ENCODE measurements around the gene RAB18. TPM values are rescaled to one million over a fixed set of nuclear protein-coding genes. Genes with fewer than 3 reads are reported as not detected.

Gene RAB18
- total and polyA plus RNA-seq, 2 experiments from 2014 or later: 35.5 to 77.2 TPM

- Mint-ChIP-seq H3K36me3 (ENCODE audit: low read depth) (no peaks in the 10 kb centered on the region), H3K4me3 (no peak overlapping the region), H3K9me3 (no peaks in the 10 kb centered on the region), H3K27ac (no peak overlapping the region), H3K27me3 (ENCODE audit: insufficient read depth, low read depth, poor library complexity) (no peaks in the 10 kb centered on the region), H3K4me1 (0 out of 3 replicates have a peak, but pooled peaks cover 2% of the 10 kb centered on the region)
- Histone ChIP-seq H3K36me3 (ENCODE audit: insufficient read depth) (no peaks in the 10 kb centered on the region), H3K4me1 (ENCODE audit: insufficient read depth) (no peaks in the 10 kb centered on the region), H3K4me2 (no peak overlapping the region), H3K79me2 (replicated peaks; ENCODE audit: insufficient read depth) (no peaks in the 10 kb centered on the region), H3K27ac (ENCODE audit: low read depth) (no peak overlapping the region), H3K27me3 (ENCODE audit: insufficient read depth) (no peaks in the 10 kb centered on the region), H3K4me3 (no peak overlapping the region), H3F3A (replicated peaks; ENCODE audit: low read depth) (no peaks in the 10 kb centered on the region), H4K20me1 (replicated peaks; ENCODE audit: insufficient read depth) (no peaks in the 10 kb centered on the region), H3K9me2 (ENCODE audit: insufficient read depth) (no peaks in the 10 kb centered on the region), H2AFZ (no peak overlapping the region)
- DNase-seq (ENCODE audit: low spot score) (no peak), ATAC-seq (no peak)
- TF ChIP-seq JUNB (IDR thresholded peaks at IDR 0.05; ENCODE audit: unreplicated experiment): no peak
- TF ChIP-seq ZNF331 (CRISPR knock-in tag; IDR thresholded peaks at IDR 0.05; ENCODE audit: low read depth): no peak
- no peak for TF ChIP-seq CREB1 (CRISPR knock-in tag; IDR thresholded peaks at IDR 0.05; ENCODE audit: low read depth)
- no peak for TF ChIP-seq STAT1 (IDR thresholded peaks at IDR 0.05; ENCODE audit: unreplicated experiment)
- TF ChIP-seq NANOG (IDR thresholded peaks at IDR 0.05; ENCODE audit: borderline replicate concordance): no peak
- TF ChIP-seq, protein P1, sequence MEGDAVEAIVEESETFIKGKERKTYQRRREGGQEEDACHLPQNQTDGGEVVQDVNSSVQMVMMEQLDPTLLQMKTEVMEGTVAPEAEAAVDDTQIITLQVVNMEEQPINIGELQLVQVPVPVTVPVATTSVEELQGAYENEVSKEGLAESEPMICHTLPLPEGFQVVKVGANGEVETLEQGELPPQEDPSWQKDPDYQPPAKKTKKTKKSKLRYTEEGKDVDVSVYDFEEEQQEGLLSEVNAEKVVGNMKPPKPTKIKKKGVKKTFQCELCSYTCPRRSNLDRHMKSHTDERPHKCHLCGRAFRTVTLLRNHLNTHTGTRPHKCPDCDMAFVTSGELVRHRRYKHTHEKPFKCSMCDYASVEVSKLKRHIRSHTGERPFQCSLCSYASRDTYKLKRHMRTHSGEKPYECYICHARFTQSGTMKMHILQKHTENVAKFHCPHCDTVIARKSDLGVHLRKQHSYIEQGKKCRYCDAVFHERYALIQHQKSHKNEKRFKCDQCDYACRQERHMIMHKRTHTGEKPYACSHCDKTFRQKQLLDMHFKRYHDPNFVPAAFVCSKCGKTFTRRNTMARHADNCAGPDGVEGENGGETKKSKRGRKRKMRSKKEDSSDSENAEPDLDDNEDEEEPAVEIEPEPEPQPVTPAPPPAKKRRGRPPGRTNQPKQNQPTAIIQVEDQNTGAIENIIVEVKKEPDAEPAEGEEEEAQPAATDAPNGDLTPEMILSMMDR (conservative IDR thresholded peaks at IDR 0.05; ENCODE audit: low read depth in 2 of 2): no peak
- TF ChIP-seq POLR2AphosphoS5 (IDR thresholded peaks at IDR 0.05; ENCODE audit: low read depth): no peak
- TF ChIP-seq ZNF114 (CRISPR knock-in tag; IDR thresholded peaks at IDR 0.05): no peak
- no peak for TF ChIP-seq EZH2 (IDR thresholded peaks at IDR 0.05; ENCODE audit: low read depth, unreplicated experiment)
- TF ChIP-seq EZH2phosphoT487 (IDR thresholded peaks at IDR 0.05; ENCODE audit: unreplicated experiment): no peak
- TF ChIP-seq ETS1 (IDR thresholded peaks at IDR 0.05): no peak
- TF ChIP-seq, protein P2, sequence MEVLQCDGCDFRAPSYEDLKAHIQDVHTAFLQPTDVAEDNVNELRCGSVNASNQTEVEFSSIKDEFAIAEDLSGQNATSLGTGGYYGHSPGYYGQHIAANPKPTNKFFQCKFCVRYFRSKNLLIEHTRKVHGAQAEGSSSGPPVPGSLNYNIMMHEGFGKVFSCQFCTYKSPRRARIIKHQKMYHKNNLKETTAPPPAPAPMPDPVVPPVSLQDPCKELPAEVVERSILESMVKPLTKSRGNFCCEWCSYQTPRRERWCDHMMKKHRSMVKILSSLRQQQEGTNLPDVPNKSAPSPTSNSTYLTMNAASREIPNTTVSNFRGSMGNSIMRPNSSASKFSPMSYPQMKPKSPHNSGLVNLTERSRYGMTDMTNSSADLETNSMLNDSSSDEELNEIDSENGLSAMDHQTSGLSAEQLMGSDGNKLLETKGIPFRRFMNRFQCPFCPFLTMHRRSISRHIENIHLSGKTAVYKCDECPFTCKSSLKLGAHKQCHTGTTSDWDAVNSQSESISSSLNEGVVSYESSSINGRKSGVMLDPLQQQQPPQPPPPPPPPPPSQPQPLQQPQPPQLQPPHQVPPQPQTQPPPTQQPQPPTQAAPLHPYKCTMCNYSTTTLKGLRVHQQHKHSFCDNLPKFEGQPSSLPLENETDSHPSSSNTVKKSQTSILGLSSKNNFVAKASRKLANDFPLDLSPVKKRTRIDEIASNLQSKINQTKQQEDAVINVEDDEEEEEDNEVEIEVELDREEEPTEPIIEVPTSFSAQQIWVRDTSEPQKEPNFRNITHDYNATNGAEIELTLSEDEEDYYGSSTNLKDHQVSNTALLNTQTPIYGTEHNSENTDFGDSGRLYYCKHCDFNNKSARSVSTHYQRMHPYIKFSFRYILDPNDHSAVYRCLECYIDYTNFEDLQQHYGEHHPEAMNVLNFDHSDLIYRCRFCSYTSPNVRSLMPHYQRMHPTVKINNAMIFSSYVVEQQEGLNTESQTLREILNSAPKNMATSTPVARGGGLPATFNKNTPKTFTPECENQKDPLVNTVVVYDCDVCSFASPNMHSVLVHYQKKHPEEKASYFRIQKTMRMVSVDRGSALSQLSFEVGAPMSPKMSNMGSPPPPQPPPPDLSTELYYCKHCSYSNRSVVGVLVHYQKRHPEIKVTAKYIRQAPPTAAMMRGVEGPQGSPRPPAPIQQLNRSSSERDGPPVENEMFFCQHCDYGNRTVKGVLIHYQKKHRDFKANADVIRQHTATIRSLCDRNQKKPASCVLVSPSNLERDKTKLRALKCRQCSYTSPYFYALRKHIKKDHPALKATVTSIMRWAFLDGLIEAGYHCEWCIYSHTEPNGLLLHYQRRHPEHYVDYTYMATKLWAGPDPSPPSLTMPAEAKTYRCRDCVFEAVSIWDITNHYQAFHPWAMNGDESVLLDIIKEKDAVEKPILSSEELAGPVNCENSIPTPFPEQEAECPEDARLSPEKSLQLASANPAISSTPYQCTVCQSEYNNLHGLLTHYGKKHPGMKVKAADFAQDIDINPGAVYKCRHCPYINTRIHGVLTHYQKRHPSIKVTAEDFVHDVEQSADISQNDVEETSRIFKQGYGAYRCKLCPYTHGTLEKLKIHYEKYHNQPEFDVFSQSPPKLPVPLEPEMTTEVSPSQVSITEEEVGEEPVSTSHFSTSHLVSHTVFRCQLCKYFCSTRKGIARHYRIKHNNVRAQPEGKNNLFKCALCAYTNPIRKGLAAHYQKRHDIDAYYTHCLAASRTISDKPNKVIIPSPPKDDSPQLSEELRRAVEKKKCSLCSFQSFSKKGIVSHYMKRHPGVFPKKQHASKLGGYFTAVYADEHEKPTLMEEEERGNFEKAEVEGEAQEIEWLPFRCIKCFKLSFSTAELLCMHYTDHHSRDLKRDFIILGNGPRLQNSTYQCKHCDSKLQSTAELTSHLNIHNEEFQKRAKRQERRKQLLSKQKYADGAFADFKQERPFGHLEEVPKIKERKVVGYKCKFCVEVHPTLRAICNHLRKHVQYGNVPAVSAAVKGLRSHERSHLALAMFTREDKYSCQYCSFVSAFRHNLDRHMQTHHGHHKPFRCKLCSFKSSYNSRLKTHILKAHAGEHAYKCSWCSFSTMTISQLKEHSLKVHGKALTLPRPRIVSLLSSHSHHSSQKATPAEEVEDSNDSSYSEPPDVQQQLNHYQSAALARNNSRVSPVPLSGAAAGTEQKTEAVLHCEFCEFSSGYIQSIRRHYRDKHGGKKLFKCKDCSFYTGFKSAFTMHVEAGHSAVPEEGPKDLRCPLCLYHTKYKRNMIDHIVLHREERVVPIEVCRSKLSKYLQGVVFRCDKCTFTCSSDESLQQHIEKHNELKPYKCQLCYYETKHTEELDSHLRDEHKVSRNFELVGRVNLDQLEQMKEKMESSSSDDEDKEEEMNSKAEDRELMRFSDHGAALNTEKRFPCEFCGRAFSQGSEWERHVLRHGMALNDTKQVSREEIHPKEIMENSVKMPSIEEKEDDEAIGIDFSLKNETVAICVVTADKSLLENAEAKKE (CRISPR knock-in tag; IDR thresholded peaks at IDR 0.05): no peak
- TF ChIP-seq, protein P3, sequence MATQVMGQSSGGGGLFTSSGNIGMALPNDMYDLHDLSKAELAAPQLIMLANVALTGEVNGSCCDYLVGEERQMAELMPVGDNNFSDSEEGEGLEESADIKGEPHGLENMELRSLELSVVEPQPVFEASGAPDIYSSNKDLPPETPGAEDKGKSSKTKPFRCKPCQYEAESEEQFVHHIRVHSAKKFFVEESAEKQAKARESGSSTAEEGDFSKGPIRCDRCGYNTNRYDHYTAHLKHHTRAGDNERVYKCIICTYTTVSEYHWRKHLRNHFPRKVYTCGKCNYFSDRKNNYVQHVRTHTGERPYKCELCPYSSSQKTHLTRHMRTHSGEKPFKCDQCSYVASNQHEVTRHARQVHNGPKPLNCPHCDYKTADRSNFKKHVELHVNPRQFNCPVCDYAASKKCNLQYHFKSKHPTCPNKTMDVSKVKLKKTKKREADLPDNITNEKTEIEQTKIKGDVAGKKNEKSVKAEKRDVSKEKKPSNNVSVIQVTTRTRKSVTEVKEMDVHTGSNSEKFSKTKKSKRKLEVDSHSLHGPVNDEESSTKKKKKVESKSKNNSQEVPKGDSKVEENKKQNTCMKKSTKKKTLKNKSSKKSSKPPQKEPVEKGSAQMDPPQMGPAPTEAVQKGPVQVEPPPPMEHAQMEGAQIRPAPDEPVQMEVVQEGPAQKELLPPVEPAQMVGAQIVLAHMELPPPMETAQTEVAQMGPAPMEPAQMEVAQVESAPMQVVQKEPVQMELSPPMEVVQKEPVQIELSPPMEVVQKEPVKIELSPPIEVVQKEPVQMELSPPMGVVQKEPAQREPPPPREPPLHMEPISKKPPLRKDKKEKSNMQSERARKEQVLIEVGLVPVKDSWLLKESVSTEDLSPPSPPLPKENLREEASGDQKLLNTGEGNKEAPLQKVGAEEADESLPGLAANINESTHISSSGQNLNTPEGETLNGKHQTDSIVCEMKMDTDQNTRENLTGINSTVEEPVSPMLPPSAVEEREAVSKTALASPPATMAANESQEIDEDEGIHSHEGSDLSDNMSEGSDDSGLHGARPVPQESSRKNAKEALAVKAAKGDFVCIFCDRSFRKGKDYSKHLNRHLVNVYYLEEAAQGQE (IDR thresholded peaks at IDR 0.05; ENCODE audit: unreplicated experiment): no peak
Measured at GRCh38 chr10:27454837-27455236, 49.3 kb upstream of the RAB18 start.
